Suprapubic skin (tissue), 4 donors: ENCODE data around the gene C22orf15. TPM values are rescaled to one million over a fixed set of nuclear protein-coding genes. Genes with fewer than 3 reads are reported as not detected.
A peak's percentile ranks its signal among the peaks of the same experiment; 100 is the strongest.
"Not testable (repeated sequence)": the region's sequence is repeated elsewhere in the genome, so short reads cannot be mapped to it uniquely, and the experiment has no call there.

Source experiments
- DNase-seq, 2 donors: peaks; one replicate each; pipeline ENCODE4 v3.0.0-alpha.2; 2019; ENCODE audit warnings: low spot score in 2 of 2
- H3K27ac ChIP-seq: fragments of 200-600 bp; sonication (generic); one replicate; pipeline ENCODE4 v1.5.1; 2019
- H3K27me3 ChIP-seq: fragments of 200-600 bp; sonication (generic); one replicate; pipeline ENCODE4 v1.5.1; 2019
- H3K36me3 ChIP-seq: fragments of 200-600 bp; sonication (generic); one replicate; pipeline ENCODE4 v1.5.1; 2019
- H3K4me1 ChIP-seq: fragments of 200-600 bp; sonication (generic); one replicate; pipeline ENCODE4 v1.5.1; 2019
- H3K4me3 ChIP-seq: fragments of 200-600 bp; sonication (generic); one replicate; pipeline ENCODE4 v1.5.1; 2019; ENCODE audit warnings: mild to moderate bottlenecking
- H3K9me3 ChIP-seq: fragments of 200-600 bp; sonication (generic); one replicate; pipeline ENCODE4 v1.5.1; 2019
- CTCF ChIP-seq, 2 donors: fragments of 200-600 bp in 1 of 2; fragments of 450-650 bp in 1 of 2; sonication (generic) in 1 of 2; IDR thresholded peaks; one replicate each; pipeline ENCODE4 v1.5.1; 2016 to 2019; ENCODE audit warnings: antibody characterized with exemption in 2 of 2, mild to moderate bottlenecking in 1 of 2, moderate library complexity in 1 of 2
- EP300 ChIP-seq: sonication (generic); formaldehyde crosslinking; IDR thresholded peaks from one replicate; pipeline ENCODE4 v1.6.1; 2017; ENCODE audit warnings: antibody characterized with exemption
- POLR2A ChIP-seq, 2 donors: fragments of 450-650 bp; IDR thresholded peaks; one replicate each; pipeline ENCODE4 v1.6.1; 2017; ENCODE audit warnings: antibody characterized with exemption in 2 of 2, mild to moderate bottlenecking in 2 of 2, moderate library complexity in 2 of 2
- POLR2AphosphoS5 ChIP-seq, 3 donors: sonication (generic); formaldehyde crosslinking; IDR thresholded peaks; one replicate each; pipeline ENCODE4 v1.6.1; 2017; ENCODE audit warnings: antibody characterized with exemption in 3 of 3
- WGBS: methylation state at CpG from one replicate; pipeline ENCODE4 v1.1.5; 2018; 5-methylcytosine and 5-hydroxymethylcytosine counted together
- total RNA-seq, 4 donors: library from RNA; depleted of rRNA; stranded (reverse); fragments of >200 nt; gene quantifications; one replicate each; pipeline ENCODE4 v1.1.0, GENCODE V29; 2016

C22orf15 gene
- total RNA-seq, 4 donors from 2014 or later, result not detected

- TF ChIP-seq POLR2AphosphoS5 (IDR thresholded peaks at IDR 0.05) (peak in 2 of 3 donors; percentile 38 to 41), EP300 (no peak)
- Histone ChIP-seq H3K27me3 (no peaks in the 10 kb centered on the region), H3K27ac (peak overlapping the region; percentile 40), H3K9me3 (no peaks in the 10 kb centered on the region), H3K4me1 (peaks cover 15% of the 10 kb centered on the region), H3K4me3 (peak overlapping the region; percentile 79), H3K36me3 (peaks cover 26% of the 10 kb centered on the region)
- DNase-seq, result peak; percentile 88 to 93
- 0% methylated on average over 19 of the region's 84 CpGs for WGBS
Measured at GRCh38 chr22:23716811-23717801, 45.7 kb upstream of the C22orf15 start.

- Histone ChIP-seq H3K4me3 (no peak overlapping the region), H3K27ac (no peak overlapping the region), H3K4me1 (peaks cover 15% of the 10 kb centered on the region), H3K9me3 (no peaks in the 10 kb centered on the region), H3K27me3 (no peaks in the 10 kb centered on the region), H3K36me3 (peaks cover 13% of the 10 kb centered on the region)
- no peak for TF ChIP-seq EP300
- no peak for TF ChIP-seq CTCF (IDR thresholded peaks at IDR 0.05)
- no peak for TF ChIP-seq POLR2A (IDR thresholded peaks at IDR 0.05)
- DNase-seq, result no peak
- WGBS, result 82% methylated on average over 17 of the region's 17 CpGs
Measured at GRCh38 chr22:23718371-23719165, 44.2 kb upstream of the C22orf15 start.

GRCh38 chr22:23720855-23721254 lies 41.9 kb upstream of the C22orf15 start:
- Histone ChIP-seq H3K4me3 (no peak overlapping the region), H3K9me3 (no peaks in the 10 kb centered on the region), H3K36me3 (no peaks in the 10 kb centered on the region), H3K27me3 (no peaks in the 10 kb centered on the region), H3K27ac (no peak overlapping the region), H3K4me1 (peaks cover 10% of the 10 kb centered on the region)
- WGBS, result 69% methylated on average over 6 of the region's 6 CpGs
- TF ChIP-seq POLR2A (IDR thresholded peaks at IDR 0.05) (no peak), CTCF (IDR thresholded peaks at IDR 0.05) (no peak), EP300 (no peak), POLR2AphosphoS5 (IDR thresholded peaks at IDR 0.05) (no peak)
- no peak for DNase-seq

GRCh38 chr22:23722160-23722559 lies 40.6 kb upstream of the C22orf15 start:
- 77% methylated on average over 4 of the region's 4 CpGs for WGBS
- no peak for DNase-seq
- Histone ChIP-seq H3K4me1 (no peaks in the 10 kb centered on the region), H3K27me3 (no peaks in the 10 kb centered on the region), H3K4me3 (no peak overlapping the region), H3K9me3 (no peaks in the 10 kb centered on the region), H3K36me3 (no peaks in the 10 kb centered on the region), H3K27ac (no peak overlapping the region)
- TF ChIP-seq POLR2AphosphoS5 (IDR thresholded peaks at IDR 0.05), result no peak
- no peak for TF ChIP-seq EP300
- no peak for TF ChIP-seq POLR2A (IDR thresholded peaks at IDR 0.05)
- no peak for TF ChIP-seq CTCF (IDR thresholded peaks at IDR 0.05)

GRCh38 chr22:23722724-23723123 lies 40.1 kb upstream of the C22orf15 start:
- Histone ChIP-seq H3K36me3 (no peaks in the 10 kb centered on the region), H3K27me3 (no peaks in the 10 kb centered on the region), H3K4me1 (no peaks in the 10 kb centered on the region), H3K9me3 (no peaks in the 10 kb centered on the region), H3K27ac (no peak overlapping the region), H3K4me3 (no peak overlapping the region)
- TF ChIP-seq EP300 (no peak), POLR2AphosphoS5 (IDR thresholded peaks at IDR 0.05) (no peak)
- no peak for DNase-seq
- 87% methylated on average over 2 of the region's 2 CpGs for WGBS

- not testable (repeated sequence) for H3K9me3 ChIP-seq, H3K4me3 ChIP-seq, H3K27me3 ChIP-seq, DNase-seq, H3K4me1 ChIP-seq, H3K27ac ChIP-seq, H3K36me3 ChIP-seq
- WGBS, result 81% methylated on average over 4 of the region's 4 CpGs
Measured at GRCh38 chr22:23728108-23728507, 34.7 kb upstream of the C22orf15 start.
